ENCODE data around the gene MEF2A.

MEF2A gene

DNA sequence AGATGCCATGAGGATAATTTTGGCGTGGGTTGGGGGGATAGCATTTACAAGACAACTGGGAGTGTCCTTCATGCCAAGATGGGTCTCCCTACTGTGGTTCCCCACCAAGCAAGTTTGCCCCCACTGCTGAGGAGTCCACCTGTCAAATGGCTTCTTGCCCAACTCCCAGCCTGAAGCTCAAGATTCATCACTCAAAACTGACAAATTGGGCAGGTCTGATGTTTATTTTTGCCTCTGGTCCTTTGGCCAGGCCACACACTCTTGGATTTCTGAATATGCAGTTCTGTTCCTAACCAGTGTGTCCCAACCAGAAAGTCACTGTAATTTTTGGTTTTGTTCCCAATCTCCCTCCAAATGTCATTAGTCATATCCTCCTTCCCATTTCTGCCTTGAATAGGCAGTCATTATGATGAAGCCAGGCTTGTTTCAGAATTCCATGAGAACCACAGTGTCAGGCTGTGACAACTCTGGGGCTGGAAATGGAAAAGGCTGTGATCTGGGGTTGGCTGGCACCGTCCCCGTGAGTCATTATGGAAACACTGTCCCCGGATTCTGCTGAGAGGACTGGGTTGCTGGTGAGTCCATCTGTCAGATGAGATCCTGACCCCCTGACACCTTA, 29.3 kb upstream of the MEF2A start:
- ChIA-PET CTCF (interaction anchor here (1.6 kb wide), 1 partner anchor 26 kb away, joined by 6 read pairs; no protein-coding TSS in a partner anchor), POLR2A (no interaction called here)
- no peak for DNase-seq (ENCODE audit: extremely low spot score)
- TF ChIP-seq, protein P1, sequence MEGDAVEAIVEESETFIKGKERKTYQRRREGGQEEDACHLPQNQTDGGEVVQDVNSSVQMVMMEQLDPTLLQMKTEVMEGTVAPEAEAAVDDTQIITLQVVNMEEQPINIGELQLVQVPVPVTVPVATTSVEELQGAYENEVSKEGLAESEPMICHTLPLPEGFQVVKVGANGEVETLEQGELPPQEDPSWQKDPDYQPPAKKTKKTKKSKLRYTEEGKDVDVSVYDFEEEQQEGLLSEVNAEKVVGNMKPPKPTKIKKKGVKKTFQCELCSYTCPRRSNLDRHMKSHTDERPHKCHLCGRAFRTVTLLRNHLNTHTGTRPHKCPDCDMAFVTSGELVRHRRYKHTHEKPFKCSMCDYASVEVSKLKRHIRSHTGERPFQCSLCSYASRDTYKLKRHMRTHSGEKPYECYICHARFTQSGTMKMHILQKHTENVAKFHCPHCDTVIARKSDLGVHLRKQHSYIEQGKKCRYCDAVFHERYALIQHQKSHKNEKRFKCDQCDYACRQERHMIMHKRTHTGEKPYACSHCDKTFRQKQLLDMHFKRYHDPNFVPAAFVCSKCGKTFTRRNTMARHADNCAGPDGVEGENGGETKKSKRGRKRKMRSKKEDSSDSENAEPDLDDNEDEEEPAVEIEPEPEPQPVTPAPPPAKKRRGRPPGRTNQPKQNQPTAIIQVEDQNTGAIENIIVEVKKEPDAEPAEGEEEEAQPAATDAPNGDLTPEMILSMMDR (IDR thresholded peaks at IDR 0.05; ENCODE audit: control extremely low read depth, extremely low read depth, low read depth, missing control alignments) = no peak

DNA sequence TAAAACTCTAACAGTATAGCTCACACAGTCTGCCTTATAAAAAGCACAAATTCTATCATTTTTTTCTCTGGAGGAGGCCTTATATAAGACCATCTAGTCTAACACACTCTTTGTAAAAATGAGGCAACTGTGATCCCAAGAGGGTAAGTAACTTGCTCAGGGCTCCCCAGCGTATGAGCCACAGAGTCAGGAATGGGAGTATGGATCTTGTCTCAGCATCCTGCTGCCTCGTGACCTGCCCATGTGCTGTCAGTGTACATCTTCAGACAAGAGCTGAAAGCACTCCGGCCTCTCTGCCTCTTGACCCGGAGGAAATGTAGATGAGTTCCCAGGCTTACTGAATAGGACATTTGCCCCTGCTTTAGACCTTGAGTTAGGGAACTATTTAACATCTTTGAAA, 28.4 kb upstream of the MEF2A start:
- POLR2A ChIA-PET = no interaction called here
- DNase-seq (ENCODE audit: extremely low spot score) = no peak
- TF ChIP-seq, protein P1 (IDR thresholded peaks at IDR 0.05; ENCODE audit: control extremely low read depth, extremely low read depth, low read depth, missing control alignments) = no peak
- CTCF ChIA-PET = interaction anchor here (2.0 kb wide), 1 partner anchor 14 kb away, joined by 9 read pairs; no protein-coding TSS in a partner anchor

GRCh38 chr15:99538261-99538660, 27.5 kb upstream of the MEF2A start:
- ChIA-PET CTCF (interaction anchor here (2.0 kb wide), 1 partner anchor 13 kb away, joined by 9 read pairs; no protein-coding TSS in a partner anchor), POLR2A (no interaction called here)
- DNase-seq (ENCODE audit: extremely low spot score) = no peak
- TF ChIP-seq, protein P1 (IDR thresholded peaks at IDR 0.05; ENCODE audit: control extremely low read depth, extremely low read depth, low read depth, missing control alignments) = no peak

DNA sequence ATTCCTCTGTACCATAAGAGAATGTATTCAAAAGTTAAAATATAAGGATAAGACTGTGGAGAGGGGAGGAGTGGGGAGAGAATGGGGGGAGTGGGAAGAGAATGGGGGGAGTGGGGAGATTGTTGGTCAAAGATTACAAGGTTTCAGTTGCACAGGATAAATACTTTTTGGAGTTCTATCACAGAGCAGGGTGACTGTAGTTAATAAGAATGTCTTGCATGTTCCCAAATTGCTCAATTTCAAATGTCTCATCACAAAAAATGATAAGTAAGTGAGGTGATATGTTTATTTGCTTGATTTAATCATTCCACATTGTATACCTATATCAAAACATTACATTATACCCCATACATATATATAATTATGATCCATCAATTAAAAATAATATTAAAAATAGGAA, 23.0 kb upstream of the MEF2A start:
- no peak for DNase-seq (ENCODE audit: extremely low spot score)
- CTCF ChIA-PET = interaction anchor here (1.5 kb wide), 1 partner anchor 7 kb away, joined by 4 read pairs; no protein-coding TSS in a partner anchor
- POLR2A ChIA-PET = no interaction called here
- TF ChIP-seq, protein P1 (IDR thresholded peaks at IDR 0.05; ENCODE audit: control extremely low read depth, extremely low read depth, low read depth, missing control alignments) = no peak

DNA sequence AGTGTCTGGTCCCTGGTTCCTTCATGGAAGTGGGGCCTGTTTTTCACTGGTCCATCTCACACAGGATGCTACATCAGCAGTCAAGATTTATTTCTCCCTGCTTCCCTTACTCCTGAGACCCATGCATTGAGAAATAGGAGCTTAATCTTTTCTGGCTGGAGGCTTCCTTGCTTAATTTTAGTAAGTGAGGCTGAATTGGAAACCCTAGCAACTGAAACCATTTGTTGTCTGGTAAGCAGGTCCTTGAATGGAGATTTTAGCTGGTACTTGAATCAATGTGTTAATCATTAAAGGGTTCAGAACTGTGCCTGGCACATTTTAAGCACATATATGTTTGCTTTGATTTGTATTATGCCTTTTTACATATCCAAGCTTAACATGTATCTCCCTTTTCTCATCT, 20.2 kb upstream of the MEF2A start:
- ChIA-PET CTCF (interaction anchor here (0.7 to 3.3 kb wide), 6 partner anchors 10 to 211 kb away, joined by 3 to 12 read pairs (median 5); no protein-coding TSS in a partner anchor), POLR2A (no interaction called here)
- DNase-seq (ENCODE audit: extremely low spot score) = no peak
- TF ChIP-seq, protein P1 (IDR thresholded peaks at IDR 0.05; ENCODE audit: control extremely low read depth, extremely low read depth, low read depth, missing control alignments) = no peak

- ChIA-PET CTCF (interaction anchor here (0.8 to 3.3 kb wide), 5 partner anchors 10 to 158 kb away, joined by 3 to 12 read pairs (median 7); no protein-coding TSS in a partner anchor), POLR2A (no interaction called here)
- no peak for DNase-seq (ENCODE audit: extremely low spot score)
- TF ChIP-seq, protein P1 (IDR thresholded peaks at IDR 0.05; ENCODE audit: control extremely low read depth, extremely low read depth, low read depth, missing control alignments) = no peak
These were observed 19.2 kb upstream of the MEF2A start for GRCh38 chr15:99546441-99547100.
